HPDE6-E6E7 (cell line): ENCODE measurements around the gene GPR34.

Experiments
- DNase-seq: peaks from one replicate; pipeline ENCODE4 v3.0.0; 2011; ENCODE audit warnings: missing footprints; ENCODE audit errors: extremely low spot score

The GPR34 gene

GRCh38 chrX:41734530-41734929, 45.8 kb downstream of the GPR34 start:
- DNase-seq: no peak

- no peak for DNase-seq
These were observed 48.3 kb downstream of the GPR34 start for GRCh38 chrX:41737065-41737464.

GRCh38 chrX:41739871-41740270, 51.1 kb downstream of the GPR34 start:
- DNase-seq: no peak
